ENCODE data around the gene HEBP1.
"Not testable (repeated sequence)": the region's sequence is repeated elsewhere in the genome, so short reads cannot be mapped to it uniquely, and the experiment has no call there.

Gene HEBP1

GRCh38 chr12:12999959-13000615, at the start of gene HEBP1:
Gene HEBP1 (minus strand): TSS chr12:13000265. CDS start chr12:13000114, 151 bp downstream.
- peak; percentile 59 for DNase-seq (ENCODE audit: low read depth)

GRCh38 chr12:13049816-13050215, 49.8 kb upstream of the HEBP1 start:
- no peak for DNase-seq (ENCODE audit: low read depth)
- no peak overlapping the region for H3K4me3 ChIP-seq (ENCODE audit: low read depth, low read length)

More at GRCh38 chr12:12999959-13000615, at the start of gene HEBP1:
- H3K4me3 ChIP-seq (ENCODE audit: low read depth, low read length): peak within 1 kb of the TSS; percentile 65

- no peak overlapping the region for H3K4me3 ChIP-seq (ENCODE audit: low read depth, low read length)
- no peak for DNase-seq (ENCODE audit: low read depth)
Measured at GRCh38 chr12:13046964-13047363, 46.9 kb upstream of the HEBP1 start.

GRCh38 chr12:13045816-13046215, 45.8 kb upstream of the HEBP1 start:
- no peak overlapping the region for H3K4me3 ChIP-seq (ENCODE audit: low read depth, low read length)

GRCh38 chr12:13044906-13045299, 44.8 kb upstream of the HEBP1 start:
- no peak for DNase-seq (ENCODE audit: low read depth)
- peak overlapping the region; percentile 99 for H3K4me3 ChIP-seq (ENCODE audit: low read depth, low read length)

More at GRCh38 chr12:13045816-13046215, 45.8 kb upstream of the HEBP1 start:
- no peak for DNase-seq (ENCODE audit: low read depth)

- DNase-seq (ENCODE audit: low read depth): no peak
- peak within 1 kb of the TSS; percentile 99 for H3K4me3 ChIP-seq (ENCODE audit: low read depth, low read length)
Measured at GRCh38 chr12:13044002-13044905, 44.2 kb upstream of the HEBP1 start, which contains the start of gene FAM234B. Gene FAM234B (plus strand): TSS chr12:13044381. CDS start chr12:13044404, 23 bp downstream.

GRCh38 chr12:13042666-13043230, 42.7 kb upstream of the HEBP1 start:
- no peak overlapping the region for H3K4me3 ChIP-seq (ENCODE audit: low read depth, low read length)
- no peak for DNase-seq (ENCODE audit: low read depth)

GRCh38 chr12:13041224-13041623, 41.2 kb upstream of the HEBP1 start:
- H3K4me3 ChIP-seq (ENCODE audit: low read depth, low read length): no peak overlapping the region
- DNase-seq (ENCODE audit: low read depth): no peak

GRCh38 chr12:13039328-13039956, 39.4 kb upstream of the HEBP1 start:
- DNase-seq (ENCODE audit: low read depth): no peak
- H3K4me3 ChIP-seq (ENCODE audit: low read depth, low read length): no peak overlapping the region

- DNase-seq (ENCODE audit: low read depth): peak; percentile 71
- no peak overlapping the region for H3K4me3 ChIP-seq (ENCODE audit: low read depth, low read length)
Measured at GRCh38 chr12:13038491-13039161, 38.6 kb upstream of the HEBP1 start.

- H3K4me3 ChIP-seq (ENCODE audit: low read depth, low read length): no peak overlapping the region
- DNase-seq (ENCODE audit: low read depth): no peak
Measured at GRCh38 chr12:13036881-13037280, 36.8 kb upstream of the HEBP1 start.

- not testable (repeated sequence) for H3K4me3 ChIP-seq (ENCODE audit: low read depth, low read length); DNase-seq (ENCODE audit: low read depth)
Measured at GRCh38 chr12:13035335-13035734, 35.3 kb upstream of the HEBP1 start.

- H3K4me3 ChIP-seq (ENCODE audit: low read depth, low read length): no peak overlapping the region
- no peak for DNase-seq (ENCODE audit: low read depth)
Measured at GRCh38 chr12:13033476-13033875, 33.4 kb upstream of the HEBP1 start.

GRCh38 chr12:13032164-13032563, 32.1 kb upstream of the HEBP1 start:
- H3K4me3 ChIP-seq (ENCODE audit: low read depth, low read length): no peak overlapping the region
- DNase-seq (ENCODE audit: low read depth): no peak

- no peak for DNase-seq (ENCODE audit: low read depth)
- H3K4me3 ChIP-seq (ENCODE audit: low read depth, low read length): no peak overlapping the region
Measured at GRCh38 chr12:13030541-13031291, 30.7 kb upstream of the HEBP1 start.

- no peak for DNase-seq (ENCODE audit: low read depth)
- no peak overlapping the region for H3K4me3 ChIP-seq (ENCODE audit: low read depth, low read length)
Measured at GRCh38 chr12:13028825-13029570, 28.9 kb upstream of the HEBP1 start.

GRCh38 chr12:13027508-13027907, 27.4 kb upstream of the HEBP1 start:
- no peak for DNase-seq (ENCODE audit: low read depth)
- no peak overlapping the region for H3K4me3 ChIP-seq (ENCODE audit: low read depth, low read length)

GRCh38 chr12:13027032-13027431, 27.0 kb upstream of the HEBP1 start:
- H3K4me3 ChIP-seq (ENCODE audit: low read depth, low read length): no peak overlapping the region
- no peak for DNase-seq (ENCODE audit: low read depth)
